GM12892 (cell line): ENCODE measurements around the gene PDXDC1.

Experiments used
- POLR2A ChIP-seq: IDR thresholded peaks from 2 replicates; pipeline ENCODE4 v1.6.1; 2011; ENCODE audit warnings: low read depth, low read length, control low read depth
- POLR2AphosphoS5 ChIP-seq: IDR thresholded peaks from 2 replicates; pipeline ENCODE4 v1.6.1; 2011; ENCODE audit warnings: low read depth, low read length, control low read depth

DNA sequence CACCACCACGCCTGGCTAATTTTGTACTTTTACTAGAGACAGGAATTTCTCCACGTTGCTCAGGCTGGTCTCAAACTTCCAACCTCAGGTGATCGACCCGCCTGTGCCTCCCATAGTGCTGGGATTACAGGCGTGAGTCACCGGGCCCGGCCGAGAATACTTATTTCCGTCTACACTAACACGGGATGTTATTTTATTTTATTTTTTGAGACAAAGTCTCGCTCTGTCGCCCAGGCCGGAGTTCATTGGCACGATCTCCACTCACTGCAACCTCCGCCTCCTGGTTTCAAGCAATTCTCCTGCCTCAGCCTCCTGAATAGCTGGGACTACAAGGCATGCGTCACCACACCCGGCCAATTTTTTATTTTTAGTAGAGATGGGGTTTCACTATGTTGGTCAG lies 9.5 kb upstream of the PDXDC1 start:
- TF ChIP-seq POLR2AphosphoS5, result no peak
- TF ChIP-seq POLR2A, result no peak
